DMS79 (cell line): Measurements from ENCODE around the gene PAPPA.
A peak's percentile ranks its signal among the peaks of the same experiment; 100 is the strongest.

Experiments used
- DNase-seq: peaks from one replicate; lab custom pipeline; 2025; lab: John Stamatoyannopoulos, UW

Gene PAPPA

DNA sequence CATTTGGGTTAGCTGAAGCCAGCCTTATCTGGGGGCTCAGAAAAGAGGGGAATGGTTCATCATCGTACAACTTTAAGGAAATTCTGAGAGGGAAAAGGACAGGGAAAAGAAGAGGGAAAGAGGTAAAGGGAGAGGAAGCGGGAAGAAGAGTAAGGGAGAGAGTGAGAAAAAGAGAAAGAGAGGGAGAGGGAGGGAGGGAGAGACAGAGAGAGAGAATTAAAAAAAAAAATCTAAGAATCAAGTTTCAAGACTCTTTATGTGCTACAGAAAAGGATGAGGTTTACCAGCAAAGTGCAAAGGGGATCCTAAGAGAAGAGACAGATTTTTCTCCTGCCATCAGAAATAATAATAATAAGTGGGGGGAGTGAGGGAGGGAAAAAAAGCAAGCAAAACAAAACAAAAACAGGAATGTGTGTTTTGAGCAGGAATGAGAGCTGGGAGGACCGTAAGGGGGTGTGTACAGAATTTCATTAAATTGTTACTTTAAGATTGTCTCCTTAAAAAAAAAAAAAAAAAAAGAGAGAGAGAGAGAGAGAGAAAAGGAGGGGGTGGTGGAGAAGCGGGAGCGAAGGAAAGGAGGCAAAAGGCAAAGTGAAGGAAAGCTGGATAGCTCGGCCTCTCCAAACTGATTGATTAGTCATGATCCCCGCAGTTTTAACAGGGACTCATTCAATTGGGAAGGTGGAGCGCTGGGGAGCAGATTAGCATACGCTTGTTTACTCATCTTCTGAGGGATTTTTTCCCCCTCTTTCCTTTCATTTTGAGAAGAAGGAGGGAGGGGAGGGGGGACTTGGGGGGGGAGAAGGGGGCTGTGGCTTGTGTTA, 438 bp upstream of the PAPPA start:
- no peak for DNase-seq

DNA sequence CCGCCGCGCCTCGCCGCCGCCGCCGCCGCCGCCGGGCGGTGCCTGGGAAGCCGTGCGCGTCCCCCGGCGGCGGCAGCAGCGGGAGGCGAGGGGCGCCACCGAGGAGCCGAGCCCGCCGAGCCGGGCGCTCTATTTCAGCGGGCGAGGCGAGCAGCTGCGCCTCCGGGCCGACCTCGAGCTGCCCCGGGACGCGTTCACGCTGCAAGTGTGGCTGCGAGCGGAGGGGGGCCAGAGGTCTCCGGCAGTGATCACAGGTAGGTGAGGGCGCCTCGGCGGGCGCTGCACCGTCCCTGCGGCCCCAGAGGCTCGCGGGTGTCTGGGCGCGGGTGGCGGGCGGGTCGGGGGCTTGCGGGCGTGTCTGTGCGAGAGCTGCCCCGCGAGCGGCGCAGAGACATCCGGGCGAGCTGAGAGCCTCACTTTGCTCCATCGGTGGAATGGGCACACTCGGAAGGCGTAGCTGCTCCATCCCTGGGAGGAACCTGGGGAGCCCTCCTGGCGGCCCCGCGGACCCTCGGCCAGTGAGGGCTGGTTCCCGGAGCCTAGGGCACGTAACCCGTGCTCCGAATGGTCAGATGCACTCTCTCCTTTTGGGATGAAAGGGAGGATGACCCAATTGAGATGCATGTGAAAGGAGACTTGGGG, 864 bp downstream of the PAPPA start:
- DNase-seq = no peak

DNA sequence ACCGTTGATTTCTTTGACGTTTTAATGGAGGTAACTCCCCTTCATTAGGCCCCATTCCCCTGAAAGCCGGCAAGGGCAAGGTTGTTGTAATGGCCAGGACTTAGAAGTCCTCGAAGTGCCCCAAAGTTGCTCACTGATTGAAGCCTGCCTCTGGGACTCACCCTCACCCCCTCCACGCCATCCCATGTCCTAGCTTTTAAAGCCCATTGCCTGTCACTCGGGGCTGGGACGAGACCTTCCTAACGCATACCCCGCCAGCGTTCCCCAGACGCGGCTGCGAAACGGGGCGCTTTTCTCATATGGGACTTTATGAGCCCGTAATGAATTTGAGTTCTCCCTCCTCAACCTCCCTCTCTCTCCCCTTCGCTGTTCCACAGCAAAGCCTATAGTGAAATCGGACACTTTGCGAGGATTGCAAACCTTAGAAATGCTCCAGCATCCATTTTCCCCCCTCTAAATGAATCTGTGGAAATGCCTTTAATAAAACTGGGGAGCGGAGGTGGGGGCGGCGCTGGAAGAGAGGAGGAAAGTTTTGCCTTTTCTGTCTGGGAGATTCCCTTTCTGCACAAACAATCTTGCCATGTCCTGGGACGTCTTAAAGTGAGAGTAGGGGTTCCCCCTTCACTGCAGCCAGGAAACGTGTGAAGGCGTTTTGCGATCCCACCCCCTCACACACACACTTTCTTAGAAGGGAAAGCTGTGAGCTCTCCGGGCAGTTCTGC, 1.5 kb downstream of the PAPPA start:
- DNase-seq = no peak

DNA sequence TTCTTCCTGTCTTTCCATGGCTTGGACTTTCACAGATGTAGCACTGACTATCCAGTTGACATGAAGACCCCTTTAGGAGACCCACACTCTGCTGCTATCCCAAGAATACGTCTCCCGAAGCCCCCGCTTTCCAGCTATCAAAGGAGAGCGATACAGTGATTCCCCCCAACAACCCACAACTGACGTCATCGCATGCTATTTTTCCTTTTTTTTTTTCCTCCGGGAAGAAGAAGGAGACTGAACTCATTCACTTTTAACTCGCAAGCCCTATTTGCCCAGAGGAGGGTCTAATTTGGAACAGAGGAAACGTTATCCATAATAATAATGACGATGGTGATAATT, 2.1 kb downstream of the PAPPA start:
- DNase-seq = no peak

DNA sequence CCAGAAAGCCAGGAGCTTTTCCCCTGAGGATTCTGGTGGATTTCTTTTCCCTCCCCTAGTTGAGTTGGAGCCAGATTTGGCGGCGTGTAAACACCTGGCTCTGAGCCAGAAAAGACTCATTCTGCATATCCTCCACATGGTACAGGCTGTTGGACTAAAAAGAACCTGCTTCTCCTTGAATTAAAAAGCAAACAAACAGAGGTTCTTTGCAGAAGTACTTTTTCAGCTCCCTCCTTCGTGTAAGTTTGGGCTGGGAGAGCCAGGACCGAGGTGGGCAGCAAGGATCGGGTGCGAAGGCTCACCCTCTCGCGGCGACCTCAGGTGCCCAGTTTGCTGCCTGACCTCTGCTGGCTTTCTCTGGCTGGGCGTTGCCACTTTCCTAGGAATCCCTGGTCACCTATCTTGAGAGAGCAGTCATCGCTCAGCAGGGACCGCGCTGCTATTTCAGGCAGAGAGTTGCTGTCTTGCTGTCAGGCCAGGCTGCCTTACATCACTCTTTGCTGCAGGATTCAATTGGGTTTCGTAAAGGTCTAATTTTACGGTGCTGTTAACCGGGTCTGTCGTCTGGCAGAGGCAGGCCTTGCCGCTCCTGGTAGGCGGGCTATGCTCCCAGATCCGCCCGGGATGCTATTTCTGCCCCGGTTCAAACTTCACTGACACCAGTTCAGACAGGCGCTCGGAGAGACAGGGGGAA, 3.2 kb downstream of the PAPPA start:
- DNase-seq = peak; percentile 83

DNA sequence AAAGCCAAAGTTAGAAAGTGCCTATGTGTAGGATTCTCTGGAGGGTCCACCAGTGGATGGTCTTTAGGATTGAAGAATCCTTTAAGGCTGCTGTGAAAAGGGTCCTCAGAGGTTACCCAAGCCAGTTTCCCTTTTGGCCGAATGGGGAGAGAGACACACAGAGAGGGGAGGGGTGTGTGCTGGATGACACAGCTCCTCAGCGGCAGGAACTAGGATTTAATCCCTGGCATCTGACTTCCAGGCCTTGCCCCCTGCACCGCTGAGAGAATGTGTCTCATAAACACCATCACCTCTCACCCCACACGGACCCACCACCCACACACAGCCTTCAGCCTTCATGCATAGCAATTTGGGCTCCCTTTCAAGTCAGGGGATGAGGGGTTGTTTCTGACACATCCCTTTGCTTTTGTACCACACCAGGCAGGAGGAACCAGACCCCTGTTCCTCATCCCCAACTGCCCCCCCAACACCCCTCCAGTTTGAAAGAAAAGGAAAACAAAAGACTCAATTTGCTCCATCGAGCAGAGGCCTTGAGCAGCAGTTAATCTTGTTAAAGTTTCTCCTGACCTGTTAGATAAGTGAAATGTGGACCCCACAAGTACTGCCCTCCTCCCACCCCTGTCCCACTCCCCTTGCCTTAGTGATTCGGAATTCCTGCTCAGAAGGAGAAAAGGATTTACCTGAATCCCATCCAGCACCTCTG, 4.0 kb downstream of the PAPPA start:
- no peak for DNase-seq

DNA sequence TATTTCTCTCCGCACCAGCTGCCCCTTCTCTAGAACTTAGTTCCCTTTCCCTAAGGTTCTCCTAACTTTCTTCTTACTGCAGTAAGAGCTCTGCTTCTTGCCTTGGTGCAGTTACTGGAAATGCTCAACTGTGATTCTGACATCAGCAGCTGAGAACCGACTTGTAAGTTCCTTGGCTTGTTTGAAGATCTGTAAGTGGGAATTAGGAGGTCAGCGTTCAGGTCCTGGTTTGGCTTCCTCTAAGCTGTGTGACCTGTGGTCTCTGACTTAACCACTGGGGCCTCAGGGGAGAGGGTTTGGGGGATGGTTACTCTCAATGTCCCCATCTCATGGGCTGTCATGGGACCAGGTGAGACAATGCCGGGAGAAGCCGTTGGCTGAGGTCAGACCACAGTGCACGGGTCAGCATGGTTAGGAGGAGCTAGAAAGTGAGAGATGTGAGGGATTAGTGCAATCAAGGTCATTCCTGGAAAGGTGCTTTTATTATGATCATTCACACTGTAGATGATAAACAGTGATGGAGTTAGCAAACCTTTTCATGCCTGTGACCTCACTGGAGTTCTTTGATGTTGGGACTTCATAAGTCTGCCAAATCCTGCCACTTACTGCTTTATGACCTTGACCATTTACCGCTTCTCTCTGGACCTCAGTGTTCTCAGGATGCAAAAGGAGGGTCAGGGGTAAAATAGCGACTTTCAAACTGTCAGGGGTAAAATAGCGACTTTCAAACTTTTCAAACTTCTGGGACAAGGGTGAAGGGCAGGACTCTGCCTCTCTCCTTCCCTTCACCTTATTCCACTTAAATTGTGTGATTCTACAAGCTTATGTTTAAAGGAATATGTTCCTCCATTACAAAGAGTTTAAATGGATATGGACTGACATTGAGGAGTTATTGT, 7.3 kb downstream of the PAPPA start:
- DNase-seq = no peak

DNA sequence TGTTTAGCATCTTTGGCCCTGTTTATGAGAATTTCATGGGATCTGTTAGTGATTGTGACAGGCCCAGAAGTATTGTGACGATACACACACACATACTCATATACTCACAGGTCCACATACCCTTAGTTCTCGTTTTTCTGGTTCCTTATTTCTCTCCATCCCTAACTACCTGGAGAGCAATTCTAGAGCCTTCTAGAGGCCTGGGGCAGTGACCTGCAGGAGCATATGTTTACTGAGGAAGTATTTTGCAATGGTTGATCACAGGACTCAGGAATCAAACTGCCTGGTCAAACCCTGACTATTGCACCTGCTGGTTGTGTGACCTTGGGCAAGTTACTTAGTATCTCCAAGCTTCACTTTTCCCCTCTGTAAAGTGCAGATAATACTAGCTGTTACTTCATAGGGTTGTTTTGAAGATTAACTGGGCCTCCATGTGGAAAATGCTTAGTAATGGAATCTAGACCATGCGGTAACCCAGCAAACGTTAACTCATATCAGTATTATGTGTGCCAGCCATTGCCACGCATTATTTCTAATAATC, 8.7 kb downstream of the PAPPA start:
- DNase-seq = no peak

DNA sequence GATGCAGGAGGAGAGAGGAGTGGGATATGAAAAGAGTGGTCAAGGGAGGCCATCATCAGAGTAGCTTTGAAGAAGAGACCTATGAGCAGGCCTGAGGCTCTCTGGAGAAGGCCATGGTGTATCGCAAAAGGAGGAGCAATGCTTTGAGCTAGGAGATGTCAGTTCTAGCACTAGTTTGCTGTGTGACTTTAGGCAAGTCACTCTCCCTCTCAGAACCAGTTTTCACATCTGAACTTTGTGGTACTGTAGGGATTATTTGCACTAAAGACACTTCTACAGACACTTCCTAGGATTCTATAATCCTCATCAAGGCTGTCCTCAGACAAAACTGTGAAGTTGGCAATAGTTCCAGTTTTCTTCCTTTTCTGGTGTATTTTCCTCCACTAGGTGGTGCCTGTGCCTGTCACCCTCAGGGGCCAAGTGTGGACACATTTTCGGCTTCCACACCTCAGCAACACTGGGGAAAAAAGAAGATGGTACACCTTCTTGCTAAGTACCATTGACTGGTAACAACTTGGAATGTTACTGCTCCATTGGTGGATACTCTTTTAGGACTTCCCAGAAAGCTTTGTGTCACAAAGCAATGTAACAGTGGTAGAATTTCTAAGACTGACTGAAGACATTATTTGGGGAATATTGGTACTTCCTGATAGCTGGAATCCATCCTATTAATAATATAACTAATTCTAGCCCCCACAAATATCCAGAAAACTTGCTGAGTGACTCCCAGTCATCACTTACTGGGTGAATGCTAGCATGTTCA, 9.9 kb downstream of the PAPPA start:
- DNase-seq = no peak

DNA sequence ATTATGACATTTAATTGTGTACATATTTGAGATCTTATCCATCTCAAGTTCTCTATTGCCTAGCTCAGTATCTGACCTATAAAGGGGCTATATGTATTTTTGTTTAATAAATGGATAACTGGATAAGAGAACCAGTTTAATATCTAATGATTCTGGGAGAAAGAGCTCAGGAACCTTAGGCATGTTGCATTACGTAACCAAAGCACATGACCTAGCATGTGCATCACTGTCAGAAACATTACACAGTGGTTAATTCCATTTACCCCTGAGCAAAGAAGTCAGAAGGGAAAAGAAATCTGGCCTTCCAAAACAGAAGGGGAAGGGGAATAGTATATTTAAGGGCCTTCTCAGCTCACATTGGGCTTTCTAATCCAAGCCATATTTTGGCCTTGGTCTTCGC, 12.3 kb downstream of the PAPPA start:
- DNase-seq = no peak

DNA sequence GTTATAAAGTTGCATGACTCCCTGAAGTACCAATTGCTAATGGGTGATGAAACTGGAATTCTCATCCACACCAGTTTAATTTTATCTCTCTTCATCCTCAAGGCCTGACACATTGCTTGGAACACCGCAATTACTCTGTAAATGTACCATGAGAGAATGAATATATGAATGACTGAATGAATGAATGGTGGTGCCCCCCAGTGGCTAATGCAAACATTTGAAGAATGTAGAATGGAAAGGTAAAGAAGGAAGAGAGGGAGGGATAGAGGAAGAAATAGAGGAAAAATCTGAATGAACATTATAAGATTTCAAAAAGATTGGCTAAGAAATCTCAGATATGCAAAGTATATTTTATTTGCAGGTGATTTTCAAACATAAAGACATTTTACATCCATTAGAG, 13.1 kb downstream of the PAPPA start:
- DNase-seq = no peak

DNA sequence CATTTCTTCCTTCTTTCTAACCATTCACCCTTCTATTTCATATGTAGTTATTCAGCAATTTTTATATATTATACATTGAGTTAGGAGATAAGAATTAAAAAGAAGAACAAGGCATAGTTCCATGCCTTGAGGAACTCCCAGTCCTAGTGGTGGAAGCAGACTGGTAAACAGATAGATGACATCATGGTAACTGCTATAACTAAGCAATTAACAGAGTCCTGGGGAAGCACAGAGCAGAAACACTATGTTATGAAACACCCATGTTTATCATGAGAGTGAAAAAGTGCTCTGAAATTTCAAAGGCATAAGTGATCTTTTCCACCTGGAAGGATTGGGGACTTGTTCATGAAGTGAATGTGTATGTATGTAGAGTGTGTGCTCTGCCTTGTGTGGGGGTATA, 14.6 kb downstream of the PAPPA start:
- DNase-seq = no peak

DNA sequence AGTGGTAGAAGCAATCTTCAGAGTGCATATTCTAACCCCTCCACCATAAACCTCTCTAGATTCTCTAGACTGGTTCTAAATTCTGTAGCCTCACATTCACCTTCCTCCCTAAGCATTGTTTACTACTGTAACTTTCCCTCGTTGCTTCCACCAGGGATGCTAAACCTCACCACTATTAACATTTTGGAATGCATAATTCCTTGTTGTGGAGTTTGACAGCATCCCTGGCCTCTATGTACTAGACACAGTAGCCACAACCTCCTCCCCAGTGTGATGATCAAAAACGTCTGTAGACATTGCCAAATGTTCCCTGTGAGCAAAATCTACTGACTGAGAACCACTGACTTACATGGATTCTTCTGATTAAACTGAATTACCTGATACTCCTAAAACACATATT, 18.6 kb downstream of the PAPPA start:
- no peak for DNase-seq

DNA sequence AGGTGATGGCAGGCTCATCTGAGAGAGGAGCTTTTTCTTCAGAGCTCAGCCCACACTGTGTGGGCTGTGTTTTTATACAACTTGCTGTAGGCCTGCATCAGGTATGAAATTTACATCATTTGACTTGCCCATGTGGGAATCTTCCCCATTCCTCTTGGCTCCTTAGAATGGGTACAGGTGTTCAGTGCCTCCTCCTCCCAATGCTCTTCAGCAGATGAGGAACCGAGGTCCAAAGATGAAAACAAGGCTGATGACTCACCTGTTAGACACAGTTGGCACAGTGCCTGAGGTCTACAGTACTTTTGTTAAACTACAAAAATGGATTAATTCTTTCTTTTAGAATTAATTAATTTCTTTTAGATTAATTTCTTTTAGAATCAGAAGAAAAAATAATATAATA, 20.8 kb downstream of the PAPPA start:
- DNase-seq = no peak

DNA sequence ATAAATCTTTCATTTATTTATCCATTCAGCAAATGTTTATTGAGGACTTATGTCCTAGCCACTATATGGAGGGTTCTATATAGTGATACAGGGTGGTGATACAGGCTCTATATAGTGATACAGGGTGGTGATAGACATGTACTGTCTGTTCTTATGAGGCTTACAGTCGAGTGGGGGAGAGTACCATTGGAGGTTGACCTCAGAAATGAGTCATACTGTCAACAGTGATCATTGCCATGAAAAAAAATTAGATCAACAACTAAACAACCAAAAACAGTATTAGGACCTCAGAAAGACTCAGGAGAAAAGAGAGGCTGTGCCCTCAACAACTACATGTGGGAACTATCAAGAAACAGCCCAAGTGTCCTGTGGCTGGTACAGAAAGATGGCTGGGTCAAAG, 22.0 kb downstream of the PAPPA start:
- DNase-seq = no peak

DNA sequence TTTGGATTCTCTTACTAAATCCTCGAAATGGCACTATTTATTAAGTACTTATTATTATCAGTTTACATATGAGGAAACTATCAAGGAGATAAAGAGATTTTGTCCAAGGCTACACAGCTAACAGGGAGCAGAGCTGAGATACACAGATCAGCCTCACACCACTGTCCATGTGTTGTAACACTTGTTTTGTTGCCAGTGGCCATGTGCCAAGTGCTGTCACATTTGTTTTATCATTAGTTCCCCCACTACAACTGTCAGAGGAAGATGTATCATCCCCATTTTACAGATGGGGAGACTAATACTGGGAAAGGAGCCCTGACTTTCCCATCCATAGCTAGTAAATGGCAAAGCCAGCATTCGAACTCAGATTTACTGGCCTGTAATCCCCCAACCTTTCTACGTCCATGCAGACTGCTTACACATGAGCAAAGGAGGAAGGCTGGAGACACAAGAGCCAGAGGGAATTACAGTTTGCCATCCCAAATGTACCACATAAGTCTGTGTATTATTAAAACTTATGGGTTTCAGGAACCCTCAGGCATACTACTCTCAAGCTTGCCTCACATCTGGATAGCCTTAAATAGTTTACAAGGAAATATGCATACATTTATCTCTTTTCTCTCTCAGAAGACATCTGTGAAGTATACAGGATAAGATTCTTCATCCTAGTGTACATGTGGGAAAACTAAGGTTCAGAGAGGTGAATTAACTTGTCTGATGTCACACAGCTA, 25.1 kb downstream of the PAPPA start:
- DNase-seq = no peak

DNA sequence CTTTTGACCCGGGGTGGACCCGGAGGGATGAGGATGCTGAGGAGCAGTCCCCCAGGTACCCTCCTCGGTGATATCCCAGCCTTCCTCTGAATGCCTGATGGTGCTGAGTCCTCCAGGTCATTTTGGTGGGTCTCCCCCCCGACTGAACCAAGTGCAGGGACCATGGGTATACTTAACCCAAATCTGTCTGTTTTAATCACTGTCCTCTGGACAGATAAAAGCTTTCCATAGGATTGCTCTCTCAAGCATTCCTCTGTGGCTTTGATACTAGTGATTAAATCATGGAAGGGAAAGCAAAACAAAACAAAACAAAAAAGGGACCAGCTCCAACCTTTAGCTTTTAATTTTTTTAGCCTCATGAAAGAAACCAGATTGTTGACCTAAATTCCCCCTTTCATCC, 26.0 kb downstream of the PAPPA start:
- no peak for DNase-seq

DNA sequence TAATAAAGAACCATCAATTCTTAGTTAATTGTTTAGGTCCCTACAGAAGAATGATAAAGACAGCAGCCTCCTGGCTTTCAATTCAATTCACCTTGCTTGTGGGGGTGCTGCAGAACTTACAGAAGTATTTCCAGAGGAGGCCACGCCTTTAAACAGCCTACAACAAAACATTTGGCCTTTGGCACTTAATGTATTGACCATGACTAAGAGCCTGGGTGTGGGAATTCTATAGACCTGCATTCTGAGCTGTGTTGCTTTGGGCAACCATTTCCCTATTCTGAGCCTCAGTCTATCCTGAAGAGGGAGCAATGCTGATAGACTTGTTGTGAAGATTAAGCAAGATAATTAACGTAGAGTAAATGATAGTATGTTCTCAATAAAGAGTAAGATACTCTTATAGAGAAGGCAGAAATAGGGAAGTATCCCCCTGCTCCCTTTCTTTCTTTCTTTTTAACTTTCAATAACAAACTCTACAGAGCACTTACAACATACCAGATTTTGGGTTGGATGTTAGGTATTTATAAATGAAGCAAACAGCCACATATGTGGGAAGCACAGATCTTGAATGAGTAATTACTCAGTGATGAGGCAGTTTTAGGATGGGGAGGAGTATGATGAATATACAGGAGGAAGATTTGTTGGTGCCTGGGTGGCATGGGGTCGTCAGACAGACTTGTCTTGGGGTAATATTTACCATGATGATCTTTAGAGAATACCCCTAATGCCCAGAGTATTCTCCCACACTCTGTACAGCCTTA, 28.4 kb downstream of the PAPPA start:
- DNase-seq = no peak

DNA sequence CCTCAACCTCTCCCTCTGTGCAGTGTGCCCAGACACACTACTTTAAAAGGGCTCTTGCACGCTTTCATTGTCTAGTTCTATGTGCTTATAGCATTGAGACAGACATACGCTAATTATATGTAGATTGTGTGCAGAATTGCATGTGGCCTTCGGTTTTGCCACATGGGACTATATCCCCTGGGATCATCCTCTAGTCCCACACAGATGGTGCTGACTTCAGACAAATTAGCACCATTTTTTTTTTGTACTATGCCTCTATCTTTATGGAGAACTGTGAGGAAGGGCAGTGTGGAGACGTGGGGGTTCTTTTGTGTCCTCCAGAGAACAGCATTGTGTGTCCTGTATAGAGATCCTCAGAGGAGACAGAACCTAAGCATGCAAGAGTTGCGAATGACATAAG, 29.3 kb downstream of the PAPPA start:
- no peak for DNase-seq
